GM23338 (cell line): ENCODE results near the gene INHA. TPM values are rescaled to one million over a fixed set of nuclear protein-coding genes. Genes with fewer than 3 reads are reported as not detected.
A peak's percentile ranks its signal among the peaks of the same experiment; 100 is the strongest.

Experiments
- ATAC-seq: fragments of 200-7000 bp; cut with Tn5 transposase; 3 replicates; pipeline ENCODE4 v1.9.1; 2020
- DNase-seq: peaks from one replicate; pipeline ENCODE4 v3.0.0-alpha.2; 2015; ENCODE audit warnings: low spot score
- H2AFZ ChIP-seq: fragments of 200-600 bp; sonication (generic); 2 replicates; pipeline ENCODE4 v1.8.0; 2016; ENCODE audit warnings: antibody characterized with exemption, mild to moderate bottlenecking, moderate library complexity
- H3F3A ChIP-seq: fragments of 200-600 bp; sonication (generic); replicated peaks from 2 replicates; pipeline ENCODE4 v1.8.0; 2017; ENCODE audit warnings: antibody characterized with exemption, mixed run types, low read depth
- H3K27ac ChIP-seq: fragments of 200-600 bp; sonication (generic); 2 replicates; pipeline ENCODE4 v1.6.1; 2016; ENCODE audit warnings: low read depth
- H3K27me3 ChIP-seq: fragments of 200-600 bp; sonication (generic); 2 replicates; pipeline ENCODE4 v1.8.0; 2016; ENCODE audit warnings: mild to moderate bottlenecking, mixed run types, moderate library complexity; ENCODE audit not compliant: insufficient read depth
- H3K36me3 ChIP-seq: fragments of 200-600 bp; sonication (generic); 2 replicates; pipeline ENCODE4 v1.8.0; 2016; ENCODE audit warnings: mild to moderate bottlenecking; ENCODE audit not compliant: insufficient read depth
- H3K4me1 ChIP-seq: fragments of 200-600 bp; sonication (generic); 2 replicates; pipeline ENCODE4 v1.8.0; 2016; ENCODE audit warnings: mild to moderate bottlenecking, moderate library complexity; ENCODE audit not compliant: insufficient read depth
- H3K4me2 ChIP-seq: fragments of 200-600 bp; sonication (generic); 2 replicates; pipeline ENCODE4 v1.7.1; 2017; ENCODE audit warnings: mixed run types
- H3K4me3 ChIP-seq: fragments of 200-600 bp; sonication (generic); 2 replicates; pipeline ENCODE4 v1.6.1; 2016; ENCODE audit warnings: mixed run types
- H3K79me2 ChIP-seq: fragments of 200-600 bp; sonication (generic); replicated peaks from 2 replicates; pipeline ENCODE4 v1.8.0; 2017; ENCODE audit warnings: mild to moderate bottlenecking; ENCODE audit not compliant: insufficient read depth
- H3K9me2 ChIP-seq: fragments of 200-600 bp; sonication (generic); 2 replicates; pipeline ENCODE4 v1.8.0; 2017; ENCODE audit not compliant: insufficient read depth
- H4K20me1 ChIP-seq: fragments of 200-600 bp; sonication (generic); replicated peaks from 2 replicates; pipeline ENCODE4 v1.8.0; 2017; ENCODE audit warnings: mild to moderate bottlenecking; ENCODE audit not compliant: insufficient read depth
- H3K27ac Mint-ChIP-seq: 2 replicates; pipeline ENCODE4 v1.8.0; 2020; ENCODE audit warnings: inconsistent platforms, mild to moderate bottlenecking, moderate library complexity, mixed read lengths
- H3K27me3 Mint-ChIP-seq: 3 replicates; pipeline ENCODE4 v1.8.0; 2022; ENCODE audit warnings: low read depth, mild to moderate bottlenecking, moderate library complexity, mixed read lengths, inconsistent platforms; ENCODE audit not compliant: insufficient read depth, poor library complexity
- H3K36me3 Mint-ChIP-seq: 3 replicates; pipeline ENCODE4 v1.8.0; 2021; ENCODE audit warnings: low read depth, mild to moderate bottlenecking, inconsistent platforms, moderate library complexity, mixed read lengths
- H3K4me1 Mint-ChIP-seq: 3 replicates; pipeline ENCODE4 v1.8.0; 2020; ENCODE audit warnings: mild to moderate bottlenecking, inconsistent platforms, mixed read lengths
- H3K4me3 Mint-ChIP-seq: 3 replicates; pipeline ENCODE4 v1.8.0; 2021; ENCODE audit warnings: moderate library complexity, mild to moderate bottlenecking, inconsistent platforms, mixed read lengths
- H3K9me3 Mint-ChIP-seq: 3 replicates; pipeline ENCODE4 v1.8.0; 2020; ENCODE audit warnings: moderate library complexity, mild to moderate bottlenecking, inconsistent platforms, mixed read lengths
- CREB1 ChIP-seq: fragments of 250-450 bp; sonication (Bioruptor Pico); IDR thresholded peaks from 2 replicates; pipeline ENCODE4 v1.5.0; 2020; ENCODE audit warnings: low read depth, mild to moderate bottlenecking, moderate library complexity
- CTCF ChIP-seq, 2 experiments: fragments of 200-600 bp in 1 of 2; sonication (generic) in 1 of 2; conservative IDR thresholded peaks; 2 replicates each; pipeline versions ENCODE4 v1.5.1 to v1.6.1; 2016 to 2017; ENCODE audit warnings: antibody characterized with exemption in 2 of 2, low read depth in 2 of 2, mild to moderate bottlenecking in 2 of 2, moderate library complexity in 1 of 2
- EZH2phosphoT487 ChIP-seq: fragments of 200-600 bp; sonication (generic); IDR thresholded peaks from one replicate; pipeline ENCODE4 v1.8.1; 2018; ENCODE audit warnings: antibody characterized with exemption; ENCODE audit not compliant: unreplicated experiment
- JUNB ChIP-seq: IDR thresholded peaks from one replicate; pipeline ENCODE4 v1.6.1; 2016; ENCODE audit warnings: antibody characterized with exemption; ENCODE audit not compliant: unreplicated experiment
- POLR2AphosphoS5 ChIP-seq: IDR thresholded peaks from 2 replicates; pipeline ENCODE4 v1.6.1; 2016; ENCODE audit warnings: antibody characterized with exemption, low read depth
- STAT1 ChIP-seq: IDR thresholded peaks from one replicate; pipeline ENCODE4 v1.6.1; 2016; ENCODE audit warnings: antibody characterized with exemption; ENCODE audit not compliant: unreplicated experiment
- ZNF114 ChIP-seq: fragments of 250-450 bp; sonication (Bioruptor Pico); IDR thresholded peaks from 2 replicates; pipeline ENCODE4 v1.5.0; 2020; ENCODE audit warnings: mild to moderate bottlenecking, moderate library complexity
- ZNF331 ChIP-seq: fragments of 250-450 bp; sonication (Bioruptor Pico); IDR thresholded peaks from 2 replicates; pipeline ENCODE4 v1.5.0; 2020; ENCODE audit warnings: low read depth, mild to moderate bottlenecking, moderate library complexity
- polyA plus RNA-seq: library from polyadenylated mRNA; unstranded; fragments of >200 nt; fragmentation: Nextera tagmentation; extraction: Ambion mirVana; gene quantifications from 2 replicates; pipeline ENCODE4 v1.2.1, GENCODE V29; 2016
- total RNA-seq: library from RNA; depleted of rRNA; stranded (reverse); fragments of >200 nt; shearing (Covaris generic); gene quantifications from 2 replicates; pipeline ENCODE4 v1.2.3, GENCODE V29; 2014
- TF ChIP-seq, protein P1 (sequence below): IDR thresholded peaks from 2 replicates; pipeline ENCODE4 v1.6.1; 2016; ENCODE audit warnings: antibody characterized with exemption

Gene INHA
- total and polyA plus RNA-seq, 2 experiments from 2014 or later: 1.5 to 1.6 TPM

DNA sequence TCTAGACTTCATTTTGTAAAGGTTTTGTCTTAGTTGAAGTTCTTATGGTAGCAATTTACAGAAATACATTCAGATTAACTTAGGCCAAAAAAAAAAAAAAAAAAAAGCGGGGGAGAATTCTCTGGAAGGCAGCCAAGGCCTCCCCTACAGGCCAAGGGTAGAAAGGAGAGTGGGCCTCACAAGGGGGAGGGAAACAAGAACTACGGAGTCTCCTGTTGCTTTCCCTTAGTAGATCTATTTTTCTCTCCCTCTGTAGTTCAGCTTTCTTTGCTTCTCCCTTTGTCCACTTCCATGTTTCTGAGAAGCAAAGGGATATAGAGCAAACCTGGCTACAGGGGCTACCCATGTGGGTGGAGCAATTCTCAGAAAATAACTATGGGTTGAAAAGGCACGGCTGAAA, 23.1 kb downstream of the INHA start:
- Mint-ChIP-seq H3K36me3 (no peaks in the 10 kb centered on the region), H3K4me1 (peaks cover 27% of the 10 kb centered on the region), H3K27me3 (peaks cover 2% of the 10 kb centered on the region), H3K9me3 (no peaks in the 10 kb centered on the region; the same call in 2 of the 3 replicates), H3K27ac (0 out of 2 replicates have a peak overlapping the region, but pooled peaks have one; percentile 66), H3K4me3 (no peak overlapping the region; the same call in 2 of the 3 replicates)
- Histone ChIP-seq H3F3A (peaks cover 4% of the 10 kb centered on the region), H3K27me3 (no peaks in the 10 kb centered on the region), H3K27ac (peak overlapping the region; percentile 97), H3K4me2 (peak overlapping the region; percentile 70; the same call in 1 of the 2 replicates), H4K20me1 (no peaks in the 10 kb centered on the region), H3K4me1 (peaks cover 26% of the 10 kb centered on the region), H3K4me3 (peak overlapping the region; percentile 17; the same call in 1 of the 2 replicates), H2AFZ (peak overlapping the region; percentile 79; the same call in 1 of the 2 replicates), H3K36me3 (no peaks in the 10 kb centered on the region), H3K79me2 (peaks cover 9% of the 10 kb centered on the region; the same call in 1 of the 2 replicates), H3K9me2 (no peaks in the 10 kb centered on the region)
- DNase-seq: peak; percentile 62
- ATAC-seq: 0 out of 3 replicates have a peak, but pooled peaks have one; percentile 6
- peak; percentile 34 to 42 for TF ChIP-seq CTCF (conservative IDR thresholded peaks at IDR 0.05; ENCODE audit: low read depth in 2 of 2)
- TF ChIP-seq POLR2AphosphoS5: no peak
- no peak for TF ChIP-seq CREB1 (CRISPR knock-in tag)
- TF ChIP-seq ZNF331 (CRISPR knock-in tag): no peak

GRCh38 chr2:219596954-219597551, 24.9 kb downstream of the INHA start:
- H3K4me3 Mint-ChIP-seq: peak overlapping the region; percentile 96
- H3K4me1 ChIP-seq: peaks cover 26% of the 10 kb centered on the region
- no peaks in the 10 kb centered on the region for H3K9me2 ChIP-seq
- DNase-seq: peak; percentile 37
- no peaks in the 10 kb centered on the region; the same call in 2 of the 3 replicates for H3K9me3 Mint-ChIP-seq
- H3K27me3 Mint-ChIP-seq: peaks cover 2% of the 10 kb centered on the region
- ATAC-seq: peak; percentile 12
- H3K27me3 ChIP-seq: no peaks in the 10 kb centered on the region
- peak overlapping the region; percentile 99 for H3K27ac Mint-ChIP-seq
- H3K4me1 Mint-ChIP-seq: peaks cover 27% of the 10 kb centered on the region
- no peaks in the 10 kb centered on the region for H3K36me3 ChIP-seq
- peak overlapping the region; percentile 79 for H3K4me2 ChIP-seq
- H3F3A ChIP-seq: peaks cover 4% of the 10 kb centered on the region
- peaks cover 9% of the 10 kb centered on the region; the same call in 1 of the 2 replicates for H3K79me2 ChIP-seq
- H3K27ac ChIP-seq: peak overlapping the region; percentile 97
- no peaks in the 10 kb centered on the region for H4K20me1 ChIP-seq
- no peaks in the 10 kb centered on the region; the same call in 1 of the 3 replicates for H3K36me3 Mint-ChIP-seq
- H2AFZ ChIP-seq: no peak overlapping the region
- H3K4me3 ChIP-seq: peak overlapping the region; percentile 57
- TF ChIP-seq ZNF331 (CRISPR knock-in tag): no peak
- no peak for TF ChIP-seq ZNF114 (CRISPR knock-in tag)
- TF ChIP-seq STAT1: no peak
- no peak for TF ChIP-seq CREB1 (CRISPR knock-in tag)
- TF ChIP-seq, protein P1, sequence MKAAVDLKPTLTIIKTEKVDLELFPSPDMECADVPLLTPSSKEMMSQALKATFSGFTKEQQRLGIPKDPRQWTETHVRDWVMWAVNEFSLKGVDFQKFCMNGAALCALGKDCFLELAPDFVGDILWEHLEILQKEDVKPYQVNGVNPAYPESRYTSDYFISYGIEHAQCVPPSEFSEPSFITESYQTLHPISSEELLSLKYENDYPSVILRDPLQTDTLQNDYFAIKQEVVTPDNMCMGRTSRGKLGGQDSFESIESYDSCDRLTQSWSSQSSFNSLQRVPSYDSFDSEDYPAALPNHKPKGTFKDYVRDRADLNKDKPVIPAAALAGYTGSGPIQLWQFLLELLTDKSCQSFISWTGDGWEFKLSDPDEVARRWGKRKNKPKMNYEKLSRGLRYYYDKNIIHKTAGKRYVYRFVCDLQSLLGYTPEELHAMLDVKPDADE: no peak
- no peak for TF ChIP-seq CTCF (conservative IDR thresholded peaks at IDR 0.05; ENCODE audit: low read depth in 2 of 2)
- no peak for TF ChIP-seq EZH2phosphoT487
- TF ChIP-seq POLR2AphosphoS5: no peak
- no peak for TF ChIP-seq JUNB
